GM21528 (cell line): Measurements from ENCODE around the gene ATP6AP1.
"Not testable (repeated sequence)": the region's sequence is repeated elsewhere in the genome, so short reads cannot be mapped to it uniquely, and the experiment has no call there.

ENCODE experiments used
- ATAC-seq: cut with Tn5 transposase; IDR thresholded peaks from one replicate; pipeline ENCODE4 v1.9.1; 2021; ENCODE audit warnings: mild to moderate bottlenecking, moderate library complexity; ENCODE audit not compliant: unreplicated experiment, low FRiP score

Gene ATP6AP1, protein sequence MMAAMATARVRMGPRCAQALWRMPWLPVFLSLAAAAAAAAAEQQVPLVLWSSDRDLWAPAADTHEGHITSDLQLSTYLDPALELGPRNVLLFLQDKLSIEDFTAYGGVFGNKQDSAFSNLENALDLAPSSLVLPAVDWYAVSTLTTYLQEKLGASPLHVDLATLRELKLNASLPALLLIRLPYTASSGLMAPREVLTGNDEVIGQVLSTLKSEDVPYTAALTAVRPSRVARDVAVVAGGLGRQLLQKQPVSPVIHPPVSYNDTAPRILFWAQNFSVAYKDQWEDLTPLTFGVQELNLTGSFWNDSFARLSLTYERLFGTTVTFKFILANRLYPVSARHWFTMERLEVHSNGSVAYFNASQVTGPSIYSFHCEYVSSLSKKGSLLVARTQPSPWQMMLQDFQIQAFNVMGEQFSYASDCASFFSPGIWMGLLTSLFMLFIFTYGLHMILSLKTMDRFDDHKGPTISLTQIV

GRCh38 chrX:154428176-154429171 lies at the start of gene ATP6AP1:
TSS of gene ATP6AP1 (plus strand) at chrX:154428677. CDS start at chrX:154428693, 16 bp downstream.
- ATAC-seq = peak; percentile 96

GRCh38 chrX:154378799-154379568 lies 49.5 kb upstream of the ATP6AP1 start, which contains the start of gene EMD:
TSS of gene EMD (plus strand) at chrX:154379295. CDS start at chrX:154379485, 190 bp downstream.
- ATAC-seq = peak; percentile 81

- ATAC-seq = peak; percentile 7
Measured at GRCh38 chrX:154379569-154379951, 48.9 kb upstream of the ATP6AP1 start.

GRCh38 chrX:154380153-154380552 lies 48.3 kb upstream of the ATP6AP1 start:
- ATAC-seq = no peak

GRCh38 chrX:154380787-154381186 lies 47.7 kb upstream of the ATP6AP1 start:
- ATAC-seq = no peak

- no peak for ATAC-seq
Measured at GRCh38 chrX:154381271-154381670, 47.2 kb upstream of the ATP6AP1 start.

GRCh38 chrX:154382483-154383069 lies 45.9 kb upstream of the ATP6AP1 start:
- no peak for ATAC-seq

DNA sequence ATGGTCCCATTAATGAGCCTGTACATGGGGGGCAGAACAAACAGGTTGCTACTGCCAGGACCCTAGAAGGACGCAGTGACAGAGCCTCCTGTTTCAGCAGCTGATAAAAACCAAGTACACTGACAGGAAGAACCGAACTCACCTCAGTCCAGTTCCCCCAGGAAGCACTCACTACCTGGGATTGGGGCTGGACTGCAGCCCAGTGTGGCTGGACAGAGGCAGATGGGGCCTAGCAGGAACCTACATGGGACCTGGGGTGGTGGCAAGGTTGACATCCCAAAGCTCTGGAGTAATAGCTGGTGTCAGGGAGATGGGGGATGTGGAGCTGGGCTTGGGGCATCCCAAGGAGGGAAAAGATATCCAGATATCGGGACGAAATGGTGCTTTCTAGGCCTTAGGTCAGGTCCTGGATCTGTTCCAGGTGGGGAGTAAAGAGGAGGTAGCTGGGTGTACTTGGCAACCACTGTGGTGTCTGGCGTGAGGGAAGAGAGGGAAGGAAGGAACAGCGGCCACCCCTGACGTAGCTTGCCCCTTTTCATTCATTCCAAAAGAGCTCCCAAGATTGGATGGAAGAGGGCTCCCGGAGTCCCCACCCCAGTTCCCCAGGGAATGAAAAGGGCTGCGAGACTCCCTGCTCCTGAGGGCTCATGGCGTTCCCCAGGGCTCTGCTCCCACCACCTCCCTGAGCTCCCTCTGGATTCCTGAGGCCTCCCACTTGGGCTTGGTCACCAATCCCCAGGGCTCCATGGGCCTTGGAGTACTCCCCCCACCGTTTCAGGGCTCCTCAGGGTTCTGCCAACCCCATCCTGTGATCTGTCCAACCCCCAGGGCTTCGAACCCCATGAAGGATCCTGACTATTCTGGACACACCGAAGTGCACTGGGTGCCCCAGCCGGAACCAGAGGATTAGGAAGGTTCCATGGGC lies 44.9 kb upstream of the ATP6AP1 start:
- ATAC-seq = no peak

- no peak for ATAC-seq
Measured at GRCh38 chrX:154384284-154384892, 44.1 kb upstream of the ATP6AP1 start.

DNA sequence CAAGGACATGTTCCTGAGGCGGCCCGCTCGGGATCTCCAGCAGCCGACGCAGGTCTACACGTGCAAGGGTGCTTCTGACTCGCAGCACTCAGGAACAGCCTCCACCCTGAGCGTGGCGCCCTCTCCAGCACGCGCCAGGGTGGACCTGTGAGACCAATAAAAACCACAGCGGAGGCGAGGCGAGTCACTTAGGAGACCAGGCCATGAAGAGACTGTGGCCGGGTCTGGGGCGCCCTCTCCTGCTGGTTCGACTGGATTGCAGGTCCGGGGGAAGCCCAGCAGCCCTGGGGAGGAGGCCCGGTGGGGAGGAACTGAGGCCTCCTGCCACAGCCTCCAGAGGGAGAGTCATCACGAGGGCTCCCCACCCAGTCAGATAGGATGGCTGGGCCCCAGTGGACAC lies 40.4 kb upstream of the ATP6AP1 start:
- ATAC-seq = not testable (repeated sequence)

- peak; percentile 10 for ATAC-seq
Measured at GRCh38 chrX:154388649-154389048, 39.8 kb upstream of the ATP6AP1 start.

- ATAC-seq = peak; percentile 77
Measured at GRCh38 chrX:154389812-154390747, 38.4 kb upstream of the ATP6AP1 start.

GRCh38 chrX:154396363-154396762 lies 32.1 kb upstream of the ATP6AP1 start:
- ATAC-seq = not testable (repeated sequence)

- ATAC-seq = peak; percentile 56
Measured at GRCh38 chrX:154396973-154397887, 31.2 kb upstream of the ATP6AP1 start.

DNA sequence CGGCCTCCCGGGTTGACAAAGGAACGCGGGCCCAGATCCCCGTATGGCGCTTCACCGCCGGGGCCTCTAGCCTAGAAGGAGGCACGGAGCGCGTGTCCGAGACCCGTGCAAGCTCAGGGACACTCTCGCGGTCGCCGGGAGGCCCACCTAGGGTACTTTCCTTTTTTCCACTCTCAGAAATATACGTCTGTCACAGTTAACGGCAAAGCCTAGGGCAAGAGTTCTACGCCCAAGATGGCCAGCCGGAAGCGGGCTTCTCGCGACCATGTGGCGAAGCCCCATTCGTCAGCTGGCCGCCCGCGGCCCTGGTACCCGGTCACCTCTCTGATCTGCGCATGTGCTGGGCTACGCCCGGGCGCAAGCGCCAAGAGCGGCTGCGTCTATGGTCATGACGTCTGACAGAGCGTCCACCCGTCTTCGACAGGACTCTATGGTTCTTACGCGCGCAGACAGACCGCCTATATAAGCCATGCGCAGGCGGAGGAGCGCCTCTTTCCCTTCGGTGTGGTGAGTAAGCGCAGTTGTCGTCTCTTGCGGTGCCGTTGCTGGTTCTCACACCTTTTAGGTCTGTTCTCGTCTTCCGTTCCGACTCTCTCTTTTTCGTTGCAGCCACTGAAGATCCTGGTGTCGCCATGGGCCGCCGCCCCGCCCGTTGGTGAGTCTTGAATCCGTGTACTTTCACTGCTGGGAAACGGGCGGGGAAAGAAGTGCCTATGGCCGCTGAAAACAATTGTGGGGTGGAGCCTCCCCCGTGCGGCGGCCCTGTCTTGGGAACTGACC lies 30.4 kb upstream of the ATP6AP1 start, which contains the start of gene RPL10:
TSS of gene RPL10 (plus strand) at position 490 of the 780 bp plus-strand sequence. CDS start at position 633, 143 bp downstream.
- ATAC-seq = peak; percentile 81
